ENCODE measurements around the gene TM6SF1. TPM values are rescaled to one million over a fixed set of nuclear protein-coding genes. Genes with fewer than 3 reads are reported as not detected.

TM6SF1 gene
- polyA plus RNA-seq, 1 donor from 2014 or later, result 0.16 TPM

GRCh38 chr15:83113881-83114674 is 6.6 kb downstream of the TM6SF1 start:
- H3F3A ChIP-seq (ENCODE audit: insufficient read depth, low read length, poor library complexity, severe bottlenecking), result no peaks in the 10 kb centered on the region
- no peaks in the 10 kb centered on the region for H3K9me2 ChIP-seq (ENCODE audit: insufficient read depth, low read length)
- no peak overlapping the region for H3K9ac ChIP-seq (ENCODE audit: low read length)
- TF ChIP-seq MXI1 (conservative IDR thresholded peaks at IDR 0.05; ENCODE audit: poor library complexity, severe bottlenecking) (no peak), SMC3 (conservative IDR thresholded peaks at IDR 0.05; ENCODE audit: poor library complexity) (no peak), EZH2 (IDR thresholded peaks at IDR 0.05; ENCODE audit: borderline replicate concordance, insufficient read depth, low read length, poor library complexity, severe bottlenecking) (no peak), POLR2AphosphoS5 (IDR thresholded peaks at IDR 0.05) (no peak), EP300 (conservative IDR thresholded peaks at IDR 0.05; ENCODE audit: poor library complexity, severe bottlenecking) (no peak), RAD21 (conservative IDR thresholded peaks at IDR 0.05) (no peak), TAF1 (IDR thresholded peaks at IDR 0.05; ENCODE audit: low read depth) (no peak), REST (IDR thresholded peaks at IDR 0.05; ENCODE audit: borderline replicate concordance) (no peak), CTCF (IDR thresholded peaks at IDR 0.05; ENCODE audit: poor library complexity, severe bottlenecking) (no peak)
- no peaks in the 10 kb centered on the region for H4K20me1 ChIP-seq (ENCODE audit: insufficient read depth)
- no peaks in the 10 kb centered on the region for H3K9me3 ChIP-seq (ENCODE audit: low read length)
- no peak overlapping the region for H3K27ac ChIP-seq (ENCODE audit: low read length)
- H2AFZ ChIP-seq (ENCODE audit: low read depth, low read length), result no peak overlapping the region
- H3K79me2 ChIP-seq (replicated peaks; ENCODE audit: insufficient read depth, low read length), result no peaks in the 10 kb centered on the region
- H3K27me3 ChIP-seq (ENCODE audit: insufficient read depth, low read depth, low read length), result peaks cover under 1% of the 10 kb centered on the region
- H3K4me2 ChIP-seq (ENCODE audit: low read length), result no peak overlapping the region
- no peaks in the 10 kb centered on the region for H3K36me3 ChIP-seq (ENCODE audit: insufficient read depth, low read length)
- no peak overlapping the region for H3K4me3 ChIP-seq (ENCODE audit: low read length)

DNA sequence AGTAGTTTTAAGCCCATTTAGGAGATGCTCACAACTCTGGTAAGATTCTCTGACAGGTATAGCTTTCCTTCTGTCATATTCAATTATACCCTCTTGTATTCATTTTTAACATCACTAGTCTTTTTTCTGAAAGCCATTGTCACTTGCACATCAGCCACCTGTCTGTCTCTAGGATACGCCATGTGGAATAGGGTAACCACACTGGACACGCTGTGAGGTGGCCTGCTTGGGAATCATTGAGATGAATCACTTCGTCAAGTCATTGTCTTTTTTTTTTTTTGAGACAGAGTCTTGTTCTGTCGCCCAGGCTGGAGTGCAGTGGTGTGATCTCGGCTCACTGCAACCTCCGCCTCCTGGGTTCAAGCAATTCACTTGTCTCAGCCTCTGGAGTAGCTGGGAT is 7.4 kb downstream of the TM6SF1 start:
- no peaks in the 10 kb centered on the region for H3K27me3 ChIP-seq (ENCODE audit: insufficient read depth, low read depth, low read length)
- H3K9me3 ChIP-seq (ENCODE audit: low read length), result no peaks in the 10 kb centered on the region
- H3K9me2 ChIP-seq (ENCODE audit: insufficient read depth, low read length), result no peaks in the 10 kb centered on the region
- H4K20me1 ChIP-seq (ENCODE audit: insufficient read depth), result no peaks in the 10 kb centered on the region
- no peak overlapping the region for H2AFZ ChIP-seq (ENCODE audit: low read depth, low read length)
- no peak overlapping the region for H3K27ac ChIP-seq (ENCODE audit: low read length)
- H3K4me2 ChIP-seq (ENCODE audit: low read length), result no peak overlapping the region
- TF ChIP-seq EZH2 (IDR thresholded peaks at IDR 0.05; ENCODE audit: borderline replicate concordance, insufficient read depth, low read length, poor library complexity, severe bottlenecking), result no peak
- no peak for TF ChIP-seq REST (IDR thresholded peaks at IDR 0.05; ENCODE audit: borderline replicate concordance)
- no peak for TF ChIP-seq RAD21 (conservative IDR thresholded peaks at IDR 0.05)
- TF ChIP-seq SMC3 (conservative IDR thresholded peaks at IDR 0.05; ENCODE audit: poor library complexity), result no peak
- no peak for TF ChIP-seq MXI1 (conservative IDR thresholded peaks at IDR 0.05; ENCODE audit: poor library complexity, severe bottlenecking)
- TF ChIP-seq CTCF (IDR thresholded peaks at IDR 0.05; ENCODE audit: poor library complexity, severe bottlenecking), result no peak
- H3K4me3 ChIP-seq (ENCODE audit: low read length), result no peak overlapping the region
- no peak overlapping the region for H3K9ac ChIP-seq (ENCODE audit: low read length)
- no peaks in the 10 kb centered on the region for H3K79me2 ChIP-seq (replicated peaks; ENCODE audit: insufficient read depth, low read length)
- H3K36me3 ChIP-seq (ENCODE audit: insufficient read depth, low read length), result no peaks in the 10 kb centered on the region
- no peaks in the 10 kb centered on the region for H3F3A ChIP-seq (ENCODE audit: insufficient read depth, low read length, poor library complexity, severe bottlenecking)
